ENCODE results near the gene VWC2L. TPM values are rescaled to one million over a fixed set of nuclear protein-coding genes. Genes with fewer than 3 reads are reported as not detected.

VWC2L gene
- total and polyA plus RNA-seq, 5 experiments from 2014 or later, result not detected

DNA sequence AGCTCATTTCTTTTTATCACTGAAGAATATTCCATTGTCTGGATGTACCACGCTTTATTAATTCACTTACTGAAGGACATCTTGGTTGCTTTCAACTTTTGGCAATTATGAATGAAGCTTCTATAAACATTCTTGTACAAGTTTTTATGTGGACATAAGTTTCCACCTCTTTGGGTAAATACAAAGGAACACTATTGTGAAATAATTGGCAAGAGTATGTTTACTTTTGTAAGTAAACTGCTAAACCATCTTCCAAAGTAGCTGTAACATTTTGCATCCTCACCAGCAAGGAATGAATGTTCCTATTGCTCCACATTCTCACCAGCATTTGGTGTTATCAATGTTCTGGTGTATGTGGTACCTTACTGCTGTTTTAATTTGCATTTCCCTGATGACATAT is 15.8 kb upstream of the VWC2L start:
- Mint-ChIP-seq H3K9me3 (peaks cover 0 to 4% (median 0%) of the 10 kb centered on the region in 9 donors), H3K27me3 (no peaks in the 10 kb centered on the region), H3K36me3 (no peaks in the 10 kb centered on the region), H3K4me1 (no peaks in the 10 kb centered on the region), H3K27ac (no peak overlapping the region), H3K4me3 (no peak overlapping the region)
- DNase-seq (no peak), ATAC-seq (no peak)
- POLR2A ChIA-PET, result no interaction called here

DNA sequence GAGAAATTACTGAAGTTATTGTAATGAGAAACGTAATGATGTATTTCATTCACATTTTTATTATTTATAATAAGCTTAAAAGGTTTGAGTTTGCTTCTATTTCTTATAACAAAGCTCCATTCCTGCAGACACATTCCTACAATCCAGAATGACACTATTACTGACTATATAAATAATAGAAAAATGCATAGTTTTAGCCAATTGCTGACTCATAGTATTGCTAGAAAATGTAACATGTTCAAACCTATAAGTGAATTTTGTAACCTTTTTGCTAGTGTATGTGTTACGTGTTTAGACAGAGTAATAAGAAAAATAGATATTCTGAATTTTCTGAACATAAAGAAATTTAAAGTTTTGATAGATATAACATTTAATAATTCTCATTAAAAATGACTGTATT is 9.3 kb upstream of the VWC2L start:
- ATAC-seq (no peak), DNase-seq (no peak)
- POLR2A ChIA-PET, result no interaction called here
- Mint-ChIP-seq H3K27ac (no peak overlapping the region), H3K36me3 (no peaks in the 10 kb centered on the region), H3K27me3 (no peaks in the 10 kb centered on the region), H3K4me1 (no peaks in the 10 kb centered on the region), H3K4me3 (no peak overlapping the region), H3K9me3 (peaks cover 0 to 4% (median 0%) of the 10 kb centered on the region in 9 donors)

DNA sequence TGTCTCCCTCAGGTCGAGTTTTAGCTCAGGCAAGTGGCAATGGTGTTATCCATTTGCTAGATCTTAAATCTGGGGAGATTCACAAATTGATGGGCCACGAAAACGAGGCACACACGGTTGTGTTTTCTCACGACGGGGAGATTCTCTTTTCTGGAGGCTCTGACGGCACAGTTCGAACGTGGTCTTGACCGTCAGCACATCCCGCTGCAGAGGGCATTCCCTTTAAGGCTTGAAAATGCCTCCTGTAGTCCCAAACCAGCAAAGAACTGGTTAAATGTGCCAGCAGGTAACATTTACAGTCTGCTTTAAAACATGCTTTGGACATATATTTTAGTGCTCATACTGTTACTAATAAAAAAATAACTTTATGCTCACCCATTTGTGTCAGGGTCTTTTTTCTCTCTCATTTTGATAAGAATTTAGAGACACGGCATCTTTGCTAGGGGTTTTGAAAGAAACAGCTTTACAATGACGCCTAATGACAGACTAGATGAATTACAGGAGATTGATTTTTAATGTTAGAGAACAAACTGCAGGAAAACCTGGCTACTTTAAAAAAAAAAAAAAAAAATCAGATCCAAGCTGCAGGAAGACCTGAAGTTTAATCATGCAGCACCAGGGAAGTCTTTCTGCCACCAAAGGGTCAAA is 602 bp upstream of the VWC2L start:
- no peak for ATAC-seq
- no peak overlapping the region for H3K4me3 Mint-ChIP-seq

DNA sequence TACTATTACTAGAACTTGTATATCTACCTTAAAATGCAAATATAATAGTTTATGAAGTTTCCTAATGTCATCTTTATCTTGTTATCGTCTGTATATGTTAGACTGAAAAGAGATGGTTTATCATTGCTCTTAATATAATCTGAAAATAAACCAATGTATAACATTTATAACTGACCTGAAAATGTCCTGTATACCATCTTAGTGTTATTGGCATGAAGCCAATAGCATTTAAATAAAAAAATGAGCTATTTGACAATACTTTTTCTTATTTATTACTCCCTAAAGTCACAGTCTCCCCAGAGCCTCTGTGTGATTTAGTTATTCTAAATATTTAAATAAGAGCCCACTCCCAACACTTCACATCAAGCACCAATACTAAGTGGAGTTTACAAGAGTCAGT is 1.8 kb downstream of the VWC2L start:
- H3K9me3 Mint-ChIP-seq, result peaks cover 0 to 6% (median 0%) of the 10 kb centered on the region in 9 donors
- no peak for DNase-seq

More for the DNA sequence above, 602 bp upstream of the VWC2L start:
- H3K27ac Mint-ChIP-seq, result no peak overlapping the region
- POLR2A ChIA-PET, result no interaction called here
- H3K27me3 Mint-ChIP-seq, result peaks cover 0 to 3% (median 0%) of the 10 kb centered on the region in 5 donors
- H3K36me3 Mint-ChIP-seq, result peaks cover 0 to 3% (median 0%) of the 10 kb centered on the region in 3 donors
- peaks cover 0 to 6% (median 0%) of the 10 kb centered on the region in 9 donors for H3K9me3 Mint-ChIP-seq
- no peaks in the 10 kb centered on the region for H3K4me1 Mint-ChIP-seq
- no peak for DNase-seq

DNA sequence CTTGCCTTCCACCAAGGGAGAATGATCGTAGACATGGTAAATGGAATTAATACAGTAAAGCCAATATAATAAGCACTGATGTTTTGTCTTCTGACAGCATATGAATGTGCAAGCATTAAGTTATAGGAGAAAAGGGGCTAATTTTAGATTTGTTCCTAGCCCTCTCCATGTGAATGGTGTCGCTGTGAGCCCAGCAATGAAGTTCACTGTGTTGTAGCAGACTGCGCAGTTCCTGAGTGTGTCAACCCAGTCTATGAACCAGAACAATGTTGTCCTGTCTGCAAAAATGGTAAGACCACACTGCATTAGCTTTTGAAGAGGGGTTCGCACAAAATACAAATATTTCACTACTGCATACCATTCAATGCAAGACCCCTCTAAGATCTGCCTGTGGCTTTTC is 25.6 kb downstream of the VWC2L start:
- no peak overlapping the region for H3K4me3 Mint-ChIP-seq
- no peaks in the 10 kb centered on the region for H3K4me1 Mint-ChIP-seq
- DNase-seq (no peak), ATAC-seq (no peak)
- H3K27me3 Mint-ChIP-seq, result peaks cover 0 to 4% (median 0%) of the 10 kb centered on the region in 5 donors
- no peaks in the 10 kb centered on the region for H3K9me3 Mint-ChIP-seq
- H3K27ac Mint-ChIP-seq, result no peak overlapping the region
- no peaks in the 10 kb centered on the region for H3K36me3 Mint-ChIP-seq
- POLR2A ChIA-PET, result no interaction called here

More for the DNA sequence above, 1.8 kb downstream of the VWC2L start:
- Mint-ChIP-seq H3K36me3 (peaks cover 0 to 3% (median 0%) of the 10 kb centered on the region in 3 donors), H3K4me3 (no peak overlapping the region), H3K27me3 (peaks cover 0 to 3% (median 0%) of the 10 kb centered on the region in 5 donors), H3K4me1 (no peaks in the 10 kb centered on the region), H3K27ac (no peak overlapping the region)
- POLR2A ChIA-PET, result no interaction called here
- no peak for ATAC-seq

DNA sequence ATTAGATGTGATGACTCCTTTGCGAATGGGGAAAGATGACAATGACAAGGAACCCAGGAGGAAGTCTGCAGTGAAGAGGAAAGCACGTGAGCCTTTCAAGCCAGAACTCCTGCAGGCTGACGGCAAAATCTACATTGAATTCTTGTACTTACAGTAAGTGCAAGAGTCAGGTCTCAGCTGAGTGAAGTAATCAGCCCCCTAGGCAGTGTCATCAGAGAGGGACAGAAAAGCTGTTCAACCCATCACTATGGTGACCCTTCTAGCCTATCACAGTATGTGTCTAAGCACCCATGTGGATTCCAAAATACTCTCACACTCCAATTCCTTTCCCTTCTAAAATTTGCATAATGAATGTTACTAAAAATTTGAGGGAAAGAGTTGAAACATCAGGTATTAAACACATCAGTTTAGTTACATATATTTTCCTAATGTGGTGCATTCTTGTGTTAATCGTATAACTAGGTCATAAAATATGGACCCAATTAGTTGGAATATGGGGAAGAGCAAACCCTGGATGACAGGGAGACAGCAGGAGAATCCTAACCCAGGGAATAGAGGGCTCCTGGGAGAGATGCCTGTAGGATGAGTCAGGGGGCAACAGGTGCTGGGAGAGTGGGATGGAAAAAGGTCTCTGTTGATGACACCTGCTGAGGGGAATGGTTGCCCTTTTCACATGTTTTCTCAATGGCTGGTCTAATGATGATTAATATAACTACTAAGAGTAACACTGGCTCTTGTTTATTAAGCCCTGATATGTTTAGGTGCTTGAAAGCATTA is 39.5 kb downstream of the VWC2L start:
- POLR2A ChIA-PET, result no interaction called here
- no peaks in the 10 kb centered on the region for H3K36me3 Mint-ChIP-seq
- no peak overlapping the region for H3K27ac Mint-ChIP-seq
- no peak for ATAC-seq
- no peak for DNase-seq
- H3K27me3 Mint-ChIP-seq, result peaks cover 0 to 4% (median 0%) of the 10 kb centered on the region in 5 donors
- H3K4me1 Mint-ChIP-seq, result no peaks in the 10 kb centered on the region
- H3K9me3 Mint-ChIP-seq, result no peaks in the 10 kb centered on the region
- no peak overlapping the region for H3K4me3 Mint-ChIP-seq

DNA sequence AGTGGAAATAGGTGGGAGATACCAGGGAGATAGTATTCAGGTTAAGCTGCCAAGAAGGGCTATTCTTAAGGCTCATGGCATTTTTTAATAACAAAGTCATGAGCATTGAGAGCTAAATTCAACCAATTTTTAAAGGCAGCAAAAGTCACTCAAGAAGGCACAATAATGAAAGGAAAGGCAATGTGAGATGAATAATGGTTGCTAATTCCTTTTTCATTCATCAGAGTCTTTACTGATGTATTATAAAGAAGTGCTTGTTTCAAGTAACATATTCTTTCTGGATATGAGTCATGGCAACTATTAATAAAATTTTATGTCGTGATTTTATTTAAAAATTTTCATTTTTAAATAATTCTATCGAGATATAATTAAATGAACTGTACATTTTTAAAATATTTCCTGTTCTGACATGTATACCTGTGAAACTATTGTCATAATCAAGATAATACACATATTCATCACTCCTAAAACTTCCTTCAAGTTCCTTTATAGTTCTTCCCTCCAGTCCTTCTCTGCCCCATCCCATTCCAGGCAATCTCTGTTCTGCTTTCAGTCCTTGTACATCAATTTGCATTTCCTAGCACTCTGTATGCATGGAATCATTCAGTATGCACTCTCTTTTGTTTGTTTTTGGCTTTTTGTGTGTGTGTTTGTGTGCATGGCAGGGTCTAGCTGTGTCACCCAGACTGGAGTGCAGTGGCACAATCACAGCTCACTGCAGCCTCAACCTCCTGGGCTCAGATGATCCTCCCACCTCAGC is 40.8 kb downstream of the VWC2L start:
- no peak overlapping the region for H3K27ac Mint-ChIP-seq
- no peaks in the 10 kb centered on the region for H3K36me3 Mint-ChIP-seq
- DNase-seq (no peak), ATAC-seq (no peak)
- no peaks in the 10 kb centered on the region for H3K4me1 Mint-ChIP-seq
- peaks cover 0 to 4% (median 0%) of the 10 kb centered on the region in 5 donors for H3K27me3 Mint-ChIP-seq
- POLR2A ChIA-PET, result no interaction called here
- H3K4me3 Mint-ChIP-seq, result no peak overlapping the region
- peaks cover 0 to 4% (median 0%) of the 10 kb centered on the region in 9 donors for H3K9me3 Mint-ChIP-seq

DNA sequence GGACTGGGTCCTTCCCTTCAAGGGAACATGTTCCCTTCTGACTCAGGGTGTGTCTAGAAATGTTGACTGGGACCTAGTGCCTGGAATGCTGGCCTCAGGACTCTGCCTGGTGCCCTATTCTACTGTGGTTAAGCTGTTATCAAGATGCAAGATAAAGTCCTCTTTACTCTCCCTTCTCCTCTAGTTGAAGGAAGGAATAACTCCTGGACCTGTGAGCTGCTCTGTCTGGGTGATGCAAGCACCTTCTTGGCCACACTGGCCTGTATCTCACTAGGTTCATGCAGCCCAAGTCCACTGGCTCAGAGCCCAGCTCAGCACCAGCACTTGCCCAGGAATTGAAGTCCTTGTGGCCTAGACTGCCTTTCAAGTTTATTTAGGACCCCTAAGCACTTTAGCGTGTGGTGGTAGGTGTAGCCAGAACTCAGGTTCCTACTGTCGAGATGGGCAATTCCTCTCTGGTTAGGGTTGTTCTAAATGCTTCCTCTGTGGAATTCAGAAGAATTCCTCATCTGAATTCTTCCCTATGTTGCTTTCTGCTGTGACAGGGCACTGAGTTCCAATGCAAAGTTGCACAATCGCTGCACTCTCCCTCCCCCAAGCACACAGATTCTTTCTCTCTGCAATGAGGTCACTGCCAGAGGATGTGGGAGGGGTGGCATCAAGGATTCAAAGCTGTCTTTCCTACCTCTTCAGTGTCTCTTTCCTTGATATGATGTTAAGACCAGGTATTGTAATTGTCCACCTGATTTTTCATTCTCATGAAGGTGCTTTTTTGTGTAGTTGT is 54.7 kb downstream of the VWC2L start:
- H3K27me3 Mint-ChIP-seq, result peaks cover 0 to 19% (median 7%) of the 10 kb centered on the region in 5 donors
- POLR2A ChIA-PET, result no interaction called here
- H3K27ac Mint-ChIP-seq, result no peak overlapping the region
- no peak overlapping the region for H3K4me3 Mint-ChIP-seq
- DNase-seq (no peak), ATAC-seq (no peak)
- peaks cover 0 to 27% (median 0%) of the 10 kb centered on the region in 3 donors for H3K36me3 Mint-ChIP-seq
- no peaks in the 10 kb centered on the region for H3K4me1 Mint-ChIP-seq
- H3K9me3 Mint-ChIP-seq, result peaks cover 0 to 37% (median 17%) of the 10 kb centered on the region in 9 donors

DNA sequence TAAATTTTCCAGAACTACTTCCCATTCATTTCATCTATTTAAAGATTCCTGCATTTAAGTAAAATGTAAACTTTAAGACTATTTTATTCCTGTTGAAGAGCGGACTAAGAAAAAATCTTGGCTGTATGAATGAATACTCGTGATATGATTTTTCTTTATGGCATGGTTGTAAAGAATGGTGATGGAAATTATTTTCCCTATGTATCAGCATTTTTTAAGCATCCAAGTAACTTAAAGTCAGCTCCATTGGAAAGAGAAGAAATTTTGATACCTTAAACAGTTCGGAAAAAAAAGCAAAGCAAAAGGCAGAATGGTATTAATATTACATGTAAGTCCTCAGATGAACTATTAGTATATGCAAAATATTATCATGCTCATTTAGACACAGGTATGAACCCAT is 58.9 kb downstream of the VWC2L start:
- H3K4me3 Mint-ChIP-seq, result no peak overlapping the region
- no peak for ATAC-seq
- peaks cover 0 to 10% (median 1%) of the 10 kb centered on the region in 5 donors for H3K27me3 Mint-ChIP-seq
- H3K36me3 Mint-ChIP-seq, result peaks cover 0 to 6% (median 0%) of the 10 kb centered on the region in 3 donors
- POLR2A ChIA-PET, result no interaction called here
- H3K4me1 Mint-ChIP-seq, result no peaks in the 10 kb centered on the region
- H3K9me3 Mint-ChIP-seq, result peaks cover 0 to 8% (median 4%) of the 10 kb centered on the region in 9 donors
- H3K27ac Mint-ChIP-seq, result no peak overlapping the region
- no peak for DNase-seq

DNA sequence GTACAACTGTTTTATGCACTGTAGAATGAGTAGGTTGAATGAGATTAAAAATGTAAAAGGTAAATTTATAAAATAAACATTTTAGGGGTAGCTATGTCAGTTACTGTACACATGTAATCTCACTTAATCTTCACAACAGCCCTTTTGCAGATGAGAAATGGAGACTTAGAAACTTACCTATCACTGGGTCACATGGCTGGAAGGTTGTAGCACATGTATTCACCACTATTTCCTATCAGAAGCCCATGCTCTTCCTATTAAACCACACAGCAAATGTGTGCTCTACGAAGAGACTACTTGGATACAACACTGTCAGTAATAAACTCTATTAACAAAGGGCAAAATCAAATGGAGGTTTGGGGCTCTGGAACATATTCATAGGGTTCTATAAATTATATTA is 60.5 kb downstream of the VWC2L start:
- Mint-ChIP-seq H3K27ac (no peak overlapping the region), H3K4me3 (no peak overlapping the region), H3K36me3 (no peaks in the 10 kb centered on the region), H3K4me1 (no peaks in the 10 kb centered on the region), H3K27me3 (peaks cover 0 to 3% (median 0%) of the 10 kb centered on the region in 5 donors), H3K9me3 (no peaks in the 10 kb centered on the region)
- POLR2A ChIA-PET, result no interaction called here
- ATAC-seq (no peak), DNase-seq (no peak)

DNA sequence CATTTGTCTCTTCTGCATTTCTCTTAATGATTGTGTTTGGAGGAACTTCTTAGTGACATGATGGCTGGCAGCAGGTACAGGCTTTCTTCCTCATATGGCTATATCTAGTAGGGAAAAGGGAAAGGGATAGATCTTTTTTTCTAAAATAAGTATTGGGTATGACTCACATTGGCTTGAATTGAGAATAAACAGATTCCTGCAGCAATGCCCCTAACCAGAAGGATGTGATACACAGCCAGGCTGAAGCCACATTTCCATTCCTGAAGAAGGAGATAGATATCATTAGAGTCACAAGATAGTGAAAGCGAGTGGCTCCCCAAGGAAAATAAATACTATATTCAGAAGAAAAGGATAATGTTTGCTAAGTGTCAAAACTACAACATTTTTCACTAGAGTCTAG is 61.1 kb downstream of the VWC2L start:
- no peaks in the 10 kb centered on the region for H3K4me1 Mint-ChIP-seq
- no peak overlapping the region for H3K4me3 Mint-ChIP-seq
- POLR2A ChIA-PET, result no interaction called here
- H3K9me3 Mint-ChIP-seq, result no peaks in the 10 kb centered on the region
- H3K27ac Mint-ChIP-seq, result no peak overlapping the region
- H3K27me3 Mint-ChIP-seq, result peaks cover 0 to 2% (median 0%) of the 10 kb centered on the region in 5 donors
- no peak for ATAC-seq
- DNase-seq, result no peak
- H3K36me3 Mint-ChIP-seq, result no peaks in the 10 kb centered on the region

DNA sequence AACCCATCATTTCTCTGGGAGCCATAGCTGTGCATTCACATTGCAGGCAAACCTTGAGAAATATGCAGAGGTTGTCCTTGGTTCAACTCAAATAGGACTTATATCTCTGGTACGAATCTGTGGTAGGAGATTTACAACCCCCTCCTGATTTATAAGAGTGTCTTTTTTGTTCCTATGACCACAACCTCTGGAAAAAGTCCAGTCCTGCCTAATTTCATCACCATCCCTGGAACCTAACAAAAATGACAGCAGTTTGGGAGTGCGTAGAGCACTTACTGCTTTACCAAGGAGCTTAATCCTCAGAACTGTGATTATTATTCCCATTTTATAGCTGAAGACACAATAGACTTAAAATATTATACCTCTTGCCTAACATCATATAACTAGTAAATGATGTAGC is 66.5 kb downstream of the VWC2L start:
- no peak for DNase-seq
- POLR2A ChIA-PET, result no interaction called here
- no peaks in the 10 kb centered on the region for H3K36me3 Mint-ChIP-seq
- no peak for ATAC-seq
- no peak overlapping the region for H3K4me3 Mint-ChIP-seq
- no peak overlapping the region for H3K27ac Mint-ChIP-seq
- peaks cover 0 to 3% (median 0%) of the 10 kb centered on the region in 9 donors for H3K9me3 Mint-ChIP-seq
- H3K27me3 Mint-ChIP-seq, result peaks cover 0 to 9% (median 0%) of the 10 kb centered on the region in 5 donors
- no peaks in the 10 kb centered on the region for H3K4me1 Mint-ChIP-seq
